ENCODE results near the gene PAK1.

Gene PAK1

DNA sequence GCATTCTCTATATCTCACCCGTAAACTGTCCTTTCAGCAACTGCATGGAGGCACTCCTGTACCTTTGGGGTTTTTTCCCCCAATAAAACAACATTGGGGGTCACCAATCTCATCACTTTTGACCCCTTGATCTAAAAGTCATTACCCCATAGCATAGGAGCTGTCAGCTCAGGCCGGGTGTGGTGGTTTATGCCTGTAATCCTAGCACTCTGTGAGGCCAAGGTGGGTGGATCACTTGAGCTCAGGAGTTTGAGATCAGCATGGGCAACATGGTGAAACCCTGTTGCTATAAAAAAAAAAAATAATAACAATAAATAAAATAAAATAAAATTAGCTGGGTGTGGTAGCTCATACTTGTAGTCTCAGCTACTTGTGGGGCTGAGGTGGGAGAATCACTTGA is 155.3 kb downstream of the PAK1 start:
- TF ChIP-seq, protein P1, sequence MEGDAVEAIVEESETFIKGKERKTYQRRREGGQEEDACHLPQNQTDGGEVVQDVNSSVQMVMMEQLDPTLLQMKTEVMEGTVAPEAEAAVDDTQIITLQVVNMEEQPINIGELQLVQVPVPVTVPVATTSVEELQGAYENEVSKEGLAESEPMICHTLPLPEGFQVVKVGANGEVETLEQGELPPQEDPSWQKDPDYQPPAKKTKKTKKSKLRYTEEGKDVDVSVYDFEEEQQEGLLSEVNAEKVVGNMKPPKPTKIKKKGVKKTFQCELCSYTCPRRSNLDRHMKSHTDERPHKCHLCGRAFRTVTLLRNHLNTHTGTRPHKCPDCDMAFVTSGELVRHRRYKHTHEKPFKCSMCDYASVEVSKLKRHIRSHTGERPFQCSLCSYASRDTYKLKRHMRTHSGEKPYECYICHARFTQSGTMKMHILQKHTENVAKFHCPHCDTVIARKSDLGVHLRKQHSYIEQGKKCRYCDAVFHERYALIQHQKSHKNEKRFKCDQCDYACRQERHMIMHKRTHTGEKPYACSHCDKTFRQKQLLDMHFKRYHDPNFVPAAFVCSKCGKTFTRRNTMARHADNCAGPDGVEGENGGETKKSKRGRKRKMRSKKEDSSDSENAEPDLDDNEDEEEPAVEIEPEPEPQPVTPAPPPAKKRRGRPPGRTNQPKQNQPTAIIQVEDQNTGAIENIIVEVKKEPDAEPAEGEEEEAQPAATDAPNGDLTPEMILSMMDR (IDR thresholded peaks at IDR 0.05; ENCODE audit: insufficient read depth, low read length, poor library complexity, severe bottlenecking): no peak
- no peak for DNase-seq (ENCODE audit: extremely low read depth, insufficient read length)
- Histone ChIP-seq H3K27me3 (replicated peaks; ENCODE audit: control insufficient read depth, insufficient read depth, low read length) (no peaks in the 10 kb centered on the region), H3K4me3 (replicated peaks; ENCODE audit: low read depth, low read length) (no peak overlapping the region), H3K36me3 (ENCODE audit: control insufficient read depth, insufficient read depth, low read length) (peaks cover 6% of the 10 kb centered on the region)

DNA sequence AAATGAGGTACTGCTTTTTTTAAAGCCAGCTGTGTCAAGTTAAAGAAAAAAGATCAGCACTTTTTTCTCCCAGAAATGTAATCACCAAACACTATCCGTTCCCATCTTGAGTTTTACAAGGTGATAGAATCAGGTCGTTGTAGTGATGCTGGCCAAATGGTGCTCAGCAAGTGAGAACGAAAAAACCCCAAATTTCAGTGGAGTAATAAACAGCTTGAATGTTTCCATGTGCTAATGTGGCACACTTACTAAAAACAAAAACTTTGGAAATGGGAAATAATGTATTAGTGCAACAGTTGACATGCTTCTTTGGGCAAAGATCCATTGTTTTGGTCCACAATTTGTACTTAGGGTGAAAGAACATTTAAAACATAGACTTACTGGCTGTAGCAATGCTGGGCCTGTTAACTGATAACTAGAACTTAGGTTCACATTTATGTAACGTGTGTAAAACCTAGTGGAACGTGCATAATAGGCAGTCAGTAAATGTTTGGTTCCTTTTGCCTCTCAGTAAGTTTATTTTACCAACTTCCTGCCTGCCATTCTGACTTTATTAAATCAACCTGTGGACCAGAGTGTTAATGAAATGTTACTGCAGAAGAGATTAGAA is 157.1 kb downstream of the PAK1 start:
- no peaks in the 10 kb centered on the region for H3K27me3 ChIP-seq (replicated peaks; ENCODE audit: control insufficient read depth, insufficient read depth, low read length)
- H3K36me3 ChIP-seq (ENCODE audit: control insufficient read depth, insufficient read depth, low read length): peaks cover 1% of the 10 kb centered on the region; the same call in 1 of the 2 replicates
- DNase-seq (ENCODE audit: extremely low read depth, insufficient read length): no peak
- TF ChIP-seq, protein P1 (IDR thresholded peaks at IDR 0.05; ENCODE audit: insufficient read depth, low read length, poor library complexity, severe bottlenecking): no peak
- no peak overlapping the region for H3K4me3 ChIP-seq (replicated peaks; ENCODE audit: low read depth, low read length)

DNA sequence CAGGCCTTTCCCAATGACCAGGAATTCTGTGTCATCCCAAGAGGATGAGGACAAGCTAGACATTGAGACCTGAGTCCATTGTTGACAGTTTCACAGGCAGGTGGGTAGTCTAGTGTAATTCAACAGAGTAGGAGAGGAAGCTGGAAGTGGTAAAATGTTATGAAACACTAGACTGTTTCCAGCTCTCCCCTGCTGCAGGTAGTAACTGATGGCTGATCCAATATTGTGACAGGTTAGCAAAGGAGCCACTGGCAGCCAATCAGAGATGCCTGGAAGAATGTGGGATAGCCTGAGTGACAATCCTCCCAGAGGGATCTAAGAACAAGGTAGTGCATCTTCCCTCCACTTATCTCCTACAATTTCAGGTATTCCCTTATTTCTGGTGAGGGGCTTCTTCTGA is 161.8 kb downstream of the PAK1 start:
- TF ChIP-seq, protein P1 (IDR thresholded peaks at IDR 0.05; ENCODE audit: insufficient read depth, low read length, poor library complexity, severe bottlenecking): no peak
- Histone ChIP-seq H3K27me3 (replicated peaks; ENCODE audit: control insufficient read depth, insufficient read depth, low read length) (no peaks in the 10 kb centered on the region; the same call in 1 of the 2 replicates), H3K4me3 (replicated peaks; ENCODE audit: low read depth, low read length) (no peak overlapping the region), H3K36me3 (ENCODE audit: control insufficient read depth, insufficient read depth, low read length) (no peaks in the 10 kb centered on the region)
- DNase-seq (ENCODE audit: extremely low read depth, insufficient read length): no peak

DNA sequence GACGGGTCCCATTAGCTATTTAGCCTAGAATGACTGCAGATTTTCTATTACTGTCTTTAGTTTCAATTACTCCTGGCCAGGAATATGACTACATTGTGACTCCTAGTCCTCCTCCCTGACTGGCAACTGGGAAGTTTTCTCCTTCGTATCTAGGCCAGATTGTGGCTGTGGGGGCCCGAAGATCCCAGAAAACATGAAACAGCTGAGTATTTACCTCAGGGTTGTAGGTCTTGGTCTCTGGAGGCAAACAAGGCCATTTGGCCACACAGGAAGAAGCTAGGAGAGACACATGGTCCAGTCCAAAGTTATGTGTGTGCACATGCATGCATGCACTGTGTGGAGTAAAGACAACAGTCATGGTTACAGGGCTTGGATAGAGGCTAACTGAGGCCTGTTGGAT is 162.2 kb downstream of the PAK1 start:
- no peaks in the 10 kb centered on the region; the same call in 1 of the 2 replicates for H3K27me3 ChIP-seq (replicated peaks; ENCODE audit: control insufficient read depth, insufficient read depth, low read length)
- no peak for DNase-seq (ENCODE audit: extremely low read depth, insufficient read length)
- TF ChIP-seq, protein P1 (IDR thresholded peaks at IDR 0.05; ENCODE audit: insufficient read depth, low read length, poor library complexity, severe bottlenecking): no peak
- H3K36me3 ChIP-seq (ENCODE audit: control insufficient read depth, insufficient read depth, low read length): no peaks in the 10 kb centered on the region
- no peak overlapping the region for H3K4me3 ChIP-seq (replicated peaks; ENCODE audit: low read depth, low read length)

DNA sequence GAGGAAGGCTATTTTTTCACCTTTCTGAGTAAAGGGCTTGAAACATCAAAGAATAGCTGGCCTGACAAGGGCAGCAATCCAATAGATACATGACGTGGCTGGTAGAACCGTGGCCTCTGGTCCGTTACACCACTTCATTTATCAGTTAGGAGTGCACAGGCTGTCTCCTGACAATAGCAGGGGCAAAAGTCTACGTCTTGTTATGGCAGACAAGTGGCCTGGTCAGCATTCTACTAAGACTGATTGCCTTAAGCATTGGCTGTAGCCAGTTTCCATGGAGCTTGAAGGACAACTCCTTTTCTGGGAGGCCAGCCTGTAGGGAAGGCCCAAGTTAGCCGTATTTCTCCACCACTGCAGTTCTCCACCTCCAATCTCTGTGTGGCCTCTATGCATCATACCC is 163.2 kb downstream of the PAK1 start:
- no peak for DNase-seq (ENCODE audit: extremely low read depth, insufficient read length)
- TF ChIP-seq, protein P1 (IDR thresholded peaks at IDR 0.05; ENCODE audit: insufficient read depth, low read length, poor library complexity, severe bottlenecking): no peak
- no peak overlapping the region for H3K4me3 ChIP-seq (replicated peaks; ENCODE audit: low read depth, low read length)
- no peaks in the 10 kb centered on the region; the same call in 1 of the 2 replicates for H3K27me3 ChIP-seq (replicated peaks; ENCODE audit: control insufficient read depth, insufficient read depth, low read length)
- no peaks in the 10 kb centered on the region for H3K36me3 ChIP-seq (ENCODE audit: control insufficient read depth, insufficient read depth, low read length)
